GM12872 (cell line): ENCODE results near the gene GMCL2.

ENCODE experiments used
- TF ChIP-seq, protein P1 (sequence below): IDR thresholded peaks from 3 replicates; pipeline ENCODE4 v1.5.1; 2011; ENCODE audit warnings: low read depth, mild to moderate bottlenecking, low read length, moderate library complexity; ENCODE audit not compliant: insufficient read depth

The GMCL2 gene

DNA sequence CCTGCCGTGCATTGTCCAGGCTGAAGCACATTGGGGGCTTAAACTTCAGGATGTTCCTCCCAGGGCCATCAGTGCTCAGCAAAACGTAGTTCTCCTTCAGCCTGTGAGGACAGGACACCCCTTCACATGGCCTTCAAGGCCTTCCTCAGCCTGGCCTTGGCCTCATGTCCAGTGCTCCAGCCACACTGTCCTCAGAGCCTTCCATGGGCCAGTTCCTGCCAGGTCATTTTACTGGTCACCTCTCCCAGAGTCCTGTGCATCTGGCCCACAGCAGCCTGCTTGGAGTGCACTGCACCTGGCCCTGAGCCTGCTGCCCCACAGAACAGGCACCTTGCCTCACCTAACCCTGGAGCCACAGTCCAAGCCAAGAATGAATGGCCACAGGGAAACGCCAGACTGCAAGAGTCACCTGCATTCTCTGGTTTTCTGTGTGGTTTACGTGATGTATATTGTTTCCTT, 25.9 kb upstream of the GMCL2 start:
- TF ChIP-seq, protein P1, sequence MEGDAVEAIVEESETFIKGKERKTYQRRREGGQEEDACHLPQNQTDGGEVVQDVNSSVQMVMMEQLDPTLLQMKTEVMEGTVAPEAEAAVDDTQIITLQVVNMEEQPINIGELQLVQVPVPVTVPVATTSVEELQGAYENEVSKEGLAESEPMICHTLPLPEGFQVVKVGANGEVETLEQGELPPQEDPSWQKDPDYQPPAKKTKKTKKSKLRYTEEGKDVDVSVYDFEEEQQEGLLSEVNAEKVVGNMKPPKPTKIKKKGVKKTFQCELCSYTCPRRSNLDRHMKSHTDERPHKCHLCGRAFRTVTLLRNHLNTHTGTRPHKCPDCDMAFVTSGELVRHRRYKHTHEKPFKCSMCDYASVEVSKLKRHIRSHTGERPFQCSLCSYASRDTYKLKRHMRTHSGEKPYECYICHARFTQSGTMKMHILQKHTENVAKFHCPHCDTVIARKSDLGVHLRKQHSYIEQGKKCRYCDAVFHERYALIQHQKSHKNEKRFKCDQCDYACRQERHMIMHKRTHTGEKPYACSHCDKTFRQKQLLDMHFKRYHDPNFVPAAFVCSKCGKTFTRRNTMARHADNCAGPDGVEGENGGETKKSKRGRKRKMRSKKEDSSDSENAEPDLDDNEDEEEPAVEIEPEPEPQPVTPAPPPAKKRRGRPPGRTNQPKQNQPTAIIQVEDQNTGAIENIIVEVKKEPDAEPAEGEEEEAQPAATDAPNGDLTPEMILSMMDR = no peak

- TF ChIP-seq, protein P1 = no peak
These were observed 25.3 kb upstream of the GMCL2 start for GRCh38 chr5:178212241-178213002.

DNA sequence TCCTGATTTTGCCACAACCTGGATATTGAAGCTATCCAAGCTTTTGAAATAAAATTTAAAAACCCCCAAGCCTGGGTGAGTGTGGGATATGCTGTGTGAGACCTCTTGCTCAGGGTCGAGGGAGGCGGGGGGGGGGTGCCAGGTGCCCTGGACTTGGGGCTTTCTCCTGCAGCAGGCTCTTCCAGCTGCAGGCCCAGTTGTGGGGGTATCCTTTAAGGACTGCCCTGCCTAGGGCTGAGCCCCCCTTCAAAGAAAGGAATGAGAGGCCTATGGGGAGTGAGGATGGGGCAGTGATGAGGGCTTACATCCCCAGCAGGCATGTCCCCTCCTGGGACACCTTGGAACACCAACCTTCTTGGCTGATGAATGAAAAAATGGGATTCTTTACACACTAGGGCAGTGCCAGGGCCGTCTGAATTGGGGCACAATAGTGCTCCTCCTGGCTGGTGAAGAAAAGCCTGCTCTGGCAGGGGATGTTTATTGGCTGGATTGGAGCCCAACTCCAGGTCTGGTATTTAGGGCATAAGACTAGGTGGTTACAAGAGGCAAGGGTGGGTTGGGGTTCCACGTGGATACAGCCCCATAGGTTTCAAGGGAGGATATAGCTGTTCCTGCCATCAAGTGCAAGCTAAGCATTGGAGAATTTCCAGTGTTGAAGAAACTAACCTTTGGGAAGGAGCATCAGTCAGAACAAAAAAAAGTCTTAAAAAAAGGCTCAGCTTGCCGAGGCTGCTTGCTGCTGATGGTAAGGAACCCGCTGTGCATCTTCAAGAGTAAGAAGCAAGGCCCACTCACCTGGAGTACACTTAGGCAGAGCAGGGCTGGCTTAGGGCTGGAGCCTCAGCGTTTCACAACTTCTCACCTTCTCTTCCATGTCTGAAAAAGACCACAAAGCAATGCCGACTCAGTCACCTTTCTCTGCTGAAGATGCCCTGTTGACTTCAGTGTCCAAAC, 24.2 kb upstream of the GMCL2 start:
- TF ChIP-seq, protein P1 = no peak

DNA sequence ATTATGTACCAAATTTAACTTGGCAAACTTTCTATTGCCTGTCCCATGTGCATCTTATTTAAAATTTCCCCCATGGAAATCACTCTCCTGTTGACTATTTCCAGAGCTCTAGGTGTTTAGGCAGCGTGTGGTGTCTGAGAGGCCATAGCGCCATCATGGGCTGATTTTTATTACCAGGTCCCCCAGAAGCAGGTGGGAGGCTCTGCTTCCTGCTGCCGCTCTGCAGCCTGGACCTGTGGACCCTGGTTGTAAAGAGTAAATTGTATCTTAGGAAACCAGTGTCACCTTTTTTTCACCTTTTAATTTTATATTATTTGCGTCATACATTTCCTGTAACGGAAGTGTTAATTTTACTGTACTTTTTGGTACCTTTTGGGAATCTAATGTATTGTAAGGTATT, 23.5 kb upstream of the GMCL2 start:
- TF ChIP-seq, protein P1 = no peak

DNA sequence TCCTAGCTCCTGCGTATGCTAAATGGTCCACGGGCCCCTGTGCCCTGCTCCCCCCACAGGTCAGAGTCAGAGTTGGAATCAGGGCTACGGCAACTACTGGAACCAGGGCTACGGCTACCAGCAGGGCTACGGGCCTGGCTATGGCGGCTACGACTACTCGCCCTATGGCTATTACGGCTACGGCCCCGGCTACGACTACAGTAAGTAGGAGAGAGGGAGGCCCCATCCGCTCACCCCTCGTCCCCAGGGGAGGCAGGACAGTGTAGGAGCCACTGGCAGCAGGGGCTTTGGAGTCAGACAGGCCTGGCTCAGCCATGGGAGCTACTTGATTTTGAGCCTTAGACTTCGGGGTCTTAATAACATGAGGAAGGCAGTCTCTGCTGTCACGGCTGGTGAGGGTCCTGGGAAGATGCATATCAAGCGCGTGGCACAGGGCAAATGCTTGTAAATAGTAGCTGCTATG, 22.9 kb upstream of the GMCL2 start:
- TF ChIP-seq, protein P1 = no peak

DNA sequence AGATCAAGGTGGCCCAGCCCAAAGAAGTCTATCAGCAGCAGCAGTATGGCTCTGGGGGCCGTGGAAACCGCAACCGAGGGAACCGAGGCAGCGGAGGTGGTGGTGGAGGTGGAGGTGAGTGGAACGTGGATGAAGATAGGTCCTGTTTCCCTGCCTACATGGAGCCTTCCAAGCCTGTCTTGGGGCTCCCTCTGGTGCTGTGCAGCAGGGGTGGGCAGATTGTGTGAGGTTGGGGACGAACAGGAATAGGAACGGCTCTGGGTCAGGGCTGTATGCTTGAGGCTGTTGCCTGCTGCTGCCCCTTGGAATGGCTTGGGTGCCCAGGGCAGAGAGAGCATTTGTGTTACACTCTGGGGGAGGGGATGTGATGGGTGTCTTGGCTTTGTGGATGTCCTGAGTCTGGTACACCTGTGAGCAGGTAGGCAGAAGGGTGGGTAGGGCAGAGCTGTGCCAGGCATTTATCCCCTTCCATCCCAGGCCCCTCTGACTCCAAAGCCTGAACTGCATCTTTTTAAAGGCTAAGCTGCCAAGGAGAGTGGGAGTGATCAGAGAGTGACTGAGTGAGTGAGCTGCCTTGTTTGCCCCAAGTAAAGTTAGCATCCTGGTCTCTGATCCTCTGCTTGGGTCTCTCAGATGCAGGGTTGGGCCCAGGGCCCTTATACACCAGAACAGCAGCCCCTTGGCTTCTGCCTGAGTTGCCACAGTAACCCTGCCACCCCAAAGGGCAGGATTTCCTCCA, 22.3 kb upstream of the GMCL2 start:
- TF ChIP-seq, protein P1 = no peak
